SIG-M5 treated with dmso at 0.1 percent for 504 hours (cell line): Measurements from ENCODE around the gene IDH3B.
"Not testable (repeated sequence)": the region's sequence is repeated elsewhere in the genome, so short reads cannot be mapped to it uniquely, and the experiment has no call there.

Experiments
- DNase-seq: peaks from one replicate; lab custom pipeline; 2025; ENCODE audit not compliant: unreplicated experiment; lab: John Stamatoyannopoulos, UW

The IDH3B gene

GRCh38 chr20:2695206-2695983 lies 31.4 kb upstream of the IDH3B start:
- no peak for DNase-seq

GRCh38 chr20:2694519-2694918 lies 30.5 kb upstream of the IDH3B start:
- DNase-seq: no peak

DNA sequence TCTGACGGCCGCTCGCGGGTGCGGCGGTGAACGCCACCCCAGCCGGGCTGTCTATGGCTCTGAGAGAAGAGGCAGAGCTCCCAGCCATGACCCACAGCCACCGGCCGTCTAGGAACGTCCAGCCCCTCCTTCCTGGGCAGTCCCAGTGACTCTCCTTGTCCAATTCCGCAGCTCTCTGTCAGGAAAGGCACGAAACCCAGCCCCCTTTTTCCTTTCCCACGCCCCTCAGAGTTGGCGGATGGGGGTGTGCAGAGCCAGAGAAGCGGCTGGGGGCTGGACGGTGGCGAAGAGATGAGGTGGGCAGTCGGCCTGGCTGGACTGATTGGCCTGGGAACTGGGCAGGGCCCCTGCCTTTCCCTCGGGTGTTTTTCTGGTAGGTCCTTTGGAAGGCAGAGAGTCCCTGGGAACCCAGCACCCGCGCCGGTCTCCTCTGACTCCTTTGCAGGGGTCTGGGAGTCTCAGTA lies 30.0 kb upstream of the IDH3B start:
- DNase-seq: no peak

GRCh38 chr20:2693286-2694007 lies 29.4 kb upstream of the IDH3B start:
- DNase-seq: no peak

DNA sequence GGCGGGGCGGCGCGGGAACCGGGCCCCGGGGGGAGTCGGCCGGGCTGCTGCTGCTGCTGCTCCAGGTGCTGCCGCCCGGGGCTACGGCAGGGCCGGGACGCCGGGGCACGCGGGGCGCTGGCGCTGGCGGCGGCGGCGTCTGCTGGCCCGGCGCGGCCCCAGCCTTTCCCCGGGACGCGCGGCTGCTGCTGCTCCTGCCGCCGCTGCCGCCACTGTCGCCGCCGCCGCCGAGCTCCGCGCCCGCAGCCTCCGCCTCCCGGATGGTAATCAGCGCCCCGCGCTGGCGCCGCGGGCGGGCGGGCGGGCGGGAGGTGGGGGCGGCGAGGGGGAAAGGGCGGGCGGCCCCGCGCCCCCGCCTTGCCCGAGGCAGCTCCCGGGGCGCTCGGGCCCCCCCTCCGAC lies 28.9 kb upstream of the IDH3B start:
- DNase-seq: no peak

DNA sequence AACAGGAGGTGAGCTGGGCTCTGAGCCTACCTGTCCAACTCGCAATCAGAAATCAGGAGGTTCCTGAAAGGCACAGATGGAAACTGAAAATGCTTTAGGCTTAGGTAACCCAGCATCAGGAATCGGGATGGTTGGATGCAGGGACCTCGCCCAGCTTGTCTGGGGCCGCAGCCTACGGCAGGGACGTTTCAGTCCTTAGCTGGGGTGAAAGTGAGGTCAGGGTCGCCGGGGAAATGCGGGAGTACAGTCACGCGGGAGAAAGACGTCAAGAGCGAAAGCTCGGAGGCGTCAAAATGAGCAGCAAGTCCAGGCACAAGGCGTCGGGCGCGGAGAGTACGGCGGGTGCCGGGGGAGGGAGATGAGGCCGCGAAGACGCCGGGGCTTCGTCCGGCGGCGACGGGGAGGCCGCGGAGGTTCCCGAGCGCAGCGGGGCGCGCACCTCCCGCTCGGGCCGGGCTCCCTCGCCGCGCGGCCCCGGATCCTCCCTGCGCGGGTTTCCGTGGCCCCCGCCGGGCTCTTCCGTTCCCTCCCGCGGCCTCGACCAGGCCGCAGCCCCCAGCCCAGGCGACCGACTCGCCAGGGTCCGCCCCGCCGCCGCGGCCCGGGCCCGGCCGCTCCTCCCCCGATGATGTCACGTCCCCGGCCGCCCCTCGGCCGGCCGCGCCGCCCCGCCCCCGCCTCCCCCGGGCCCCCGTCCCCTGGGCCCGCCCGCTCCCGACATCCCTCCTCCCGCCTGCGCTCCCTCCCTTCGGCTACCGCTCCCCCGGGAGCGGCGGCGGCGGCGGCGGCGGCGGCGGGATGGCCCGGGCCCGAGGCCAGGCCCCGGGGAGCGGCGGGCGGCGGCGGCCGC lies 28.2 kb upstream of the IDH3B start, which contains the start of gene EBF4:
Gene EBF4, plus strand, starts transcription at position 745 of the 850 bp plus-strand sequence. CDS start 866 bp downstream, outside the sequence.
- no peak for DNase-seq

GRCh38 chr20:2691663-2692035 lies 27.6 kb upstream of the IDH3B start:
- DNase-seq: no peak

GRCh38 chr20:2691127-2691526 lies 27.1 kb upstream of the IDH3B start:
- no peak for DNase-seq

DNA sequence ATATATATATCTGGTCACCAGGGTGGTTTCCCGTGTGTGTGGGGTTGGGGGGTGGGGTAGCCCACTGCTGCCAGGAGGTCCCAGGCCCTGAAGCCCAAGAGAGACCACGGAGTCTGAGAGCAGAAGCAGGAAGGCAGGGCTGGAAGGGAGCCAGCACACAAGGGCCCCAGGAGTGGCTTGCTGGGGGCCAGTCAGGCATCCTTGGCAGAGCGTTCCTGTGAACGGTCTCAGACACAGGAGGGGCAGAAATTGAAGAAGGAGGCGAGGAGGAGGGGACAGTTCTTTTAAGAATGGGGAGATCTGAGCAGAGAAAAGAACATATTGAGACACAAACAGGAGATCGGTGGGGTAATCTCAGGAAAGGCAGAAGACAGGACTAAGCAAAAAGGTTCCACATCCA lies 26.7 kb upstream of the IDH3B start:
- DNase-seq: no peak

GRCh38 chr20:2690213-2690612 lies 26.2 kb upstream of the IDH3B start:
- DNase-seq: no peak

DNA sequence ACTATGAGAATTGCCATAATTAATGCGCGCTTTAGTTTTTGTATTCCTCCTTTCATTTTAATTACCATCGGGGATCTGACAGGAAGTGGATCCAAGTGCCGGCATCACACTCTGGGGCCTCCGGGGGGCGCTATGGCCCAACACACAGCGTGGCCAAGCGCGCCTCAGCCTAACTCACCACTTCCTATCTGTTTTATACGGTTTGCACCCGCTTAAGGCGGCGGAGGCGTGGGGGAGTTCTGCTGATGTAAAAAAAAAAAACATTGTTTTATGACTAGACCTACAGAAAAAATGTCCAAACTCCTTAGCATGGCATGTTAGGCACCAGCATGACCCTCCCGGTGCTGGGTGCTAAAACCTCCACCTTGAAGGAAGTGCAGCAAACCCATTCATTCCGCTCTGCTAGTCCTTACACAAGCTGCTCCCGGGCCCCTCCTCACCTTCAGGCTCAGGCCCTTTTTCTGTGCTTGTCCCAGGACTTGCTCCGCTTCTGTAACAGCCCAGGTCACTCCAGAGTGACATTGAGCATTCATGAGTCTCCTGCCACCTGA lies 24.1 kb upstream of the IDH3B start:
- peak; percentile 7 for DNase-seq

DNA sequence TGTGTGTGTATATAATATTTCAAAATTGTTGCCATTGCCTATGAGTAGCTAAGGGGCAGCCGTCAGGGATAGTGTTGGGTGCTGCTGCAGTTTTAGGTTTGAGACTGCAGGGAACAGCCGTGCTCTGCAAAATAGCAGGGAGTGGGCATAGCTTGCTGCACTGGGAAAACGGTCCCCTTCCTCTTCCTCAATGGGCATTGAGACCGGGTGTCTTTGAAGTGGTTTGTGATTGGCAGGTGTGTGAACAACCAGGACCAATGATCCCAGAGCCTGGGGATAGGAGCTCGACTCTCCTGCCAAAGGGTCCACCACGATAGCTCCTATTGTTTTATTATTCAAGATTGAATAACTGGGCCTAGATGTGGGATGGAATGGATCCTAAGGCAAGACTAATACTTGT lies 23.5 kb upstream of the IDH3B start:
- DNase-seq: no peak

DNA sequence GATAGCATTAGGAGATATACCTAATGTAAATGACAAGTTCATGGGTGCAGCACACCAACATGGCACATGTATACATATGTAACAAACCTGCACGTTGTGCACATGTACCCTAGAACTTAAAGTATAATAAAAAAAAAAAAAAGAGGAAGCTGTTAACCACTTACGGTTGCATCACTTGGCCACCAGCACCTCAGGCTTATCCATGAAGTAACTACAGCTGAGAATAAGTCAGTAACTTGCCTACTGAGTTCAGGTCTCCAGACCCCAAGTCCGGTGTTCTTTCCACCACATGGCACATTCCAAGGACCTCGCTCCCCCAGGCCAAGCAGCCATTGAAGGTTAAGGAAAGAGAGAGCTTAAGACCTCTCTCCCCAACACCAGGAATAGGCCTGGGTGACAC lies 20.8 kb upstream of the IDH3B start:
- peak; percentile 91 for DNase-seq

DNA sequence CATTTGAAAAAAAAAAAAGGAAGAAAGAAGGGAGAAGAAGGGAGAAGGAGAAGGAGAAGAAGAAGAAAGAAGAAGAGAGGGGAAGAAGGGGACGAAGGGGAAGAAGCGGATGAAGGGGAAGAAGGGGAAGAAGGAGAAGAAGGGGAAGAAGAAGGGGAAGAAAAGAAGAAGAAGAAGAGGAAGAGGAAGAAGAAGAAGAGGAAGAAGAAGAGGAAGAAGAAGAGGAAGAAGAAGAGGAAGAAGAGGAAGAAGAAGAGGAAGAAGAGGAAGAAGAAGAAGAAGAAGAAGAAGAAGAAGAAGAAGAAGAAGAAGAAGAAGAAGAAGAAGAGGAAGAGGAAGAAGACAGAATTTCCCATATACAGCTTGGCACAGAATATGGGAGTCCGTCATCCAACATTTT lies 18.0 kb upstream of the IDH3B start:
- not testable (repeated sequence) for DNase-seq

- DNase-seq: peak; percentile 23
Measured at GRCh38 chr20:2680046-2680445, 16.0 kb upstream of the IDH3B start.

- no peak for DNase-seq
Measured at GRCh38 chr20:2673453-2673852, 9.4 kb upstream of the IDH3B start.

DNA sequence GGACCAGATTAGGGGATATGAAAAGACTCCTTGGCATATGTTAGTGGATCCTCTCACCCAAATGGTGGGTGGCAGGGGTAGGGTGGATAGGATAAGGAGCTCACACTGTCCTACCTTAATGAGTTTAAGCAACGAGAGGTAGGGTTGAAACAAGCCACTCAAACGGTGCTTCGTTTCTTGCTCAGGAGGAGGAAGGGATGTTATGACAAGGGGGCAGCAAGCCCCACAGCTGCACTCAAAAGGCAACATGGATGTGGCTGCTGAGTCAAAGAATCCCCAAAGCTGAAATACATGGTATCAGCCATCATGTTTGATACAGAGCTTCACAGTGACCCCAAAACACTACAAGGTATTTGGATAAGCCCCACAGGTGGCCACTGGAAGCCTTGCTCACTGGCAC lies 8.4 kb upstream of the IDH3B start:
- DNase-seq: no peak

GRCh38 chr20:2671977-2672376 lies 8.0 kb upstream of the IDH3B start:
- peak; percentile 74 for DNase-seq

DNA sequence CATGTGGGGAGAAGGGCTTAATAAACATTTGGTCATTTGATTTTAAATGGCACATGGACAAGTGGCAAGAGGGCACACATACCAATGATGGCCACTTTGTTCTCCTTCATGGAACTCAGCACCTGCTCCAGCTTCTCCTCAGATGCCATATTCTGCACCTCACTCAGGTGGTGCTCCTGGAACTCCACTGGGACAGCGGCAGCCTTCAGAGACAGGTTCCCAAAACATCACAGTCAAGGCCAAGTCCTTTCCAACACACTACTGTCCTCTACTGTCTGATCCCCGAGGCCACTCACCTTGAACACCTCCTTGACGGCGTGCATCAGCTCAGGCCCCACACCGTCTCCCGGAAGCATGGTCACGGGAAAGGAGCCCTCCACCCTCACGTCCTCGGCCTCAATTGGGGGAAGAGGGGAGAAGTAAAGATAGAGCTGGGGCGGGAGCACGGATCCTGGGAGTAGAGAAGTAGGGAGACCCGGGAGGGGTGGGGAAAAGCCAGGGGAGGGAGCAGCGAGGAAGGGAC lies 591 bp downstream of the IDH3B start:
- DNase-seq: no peak

- DNase-seq: no peak
Measured at GRCh38 chr20:2659547-2659946, 4.5 kb downstream of the IDH3B start.
